GM19351 (cell line): ENCODE data around the gene CUX1.
"Not testable (repeated sequence)": the region's sequence is repeated elsewhere in the genome, so short reads cannot be mapped to it uniquely, and the experiment has no call there.

Experiments used
- ATAC-seq: cut with Tn5 transposase; IDR thresholded peaks from one replicate; pipeline ENCODE4 v1.9.1; 2021; ENCODE audit warnings: mild to moderate bottlenecking, moderate library complexity; ENCODE audit not compliant: unreplicated experiment

CUX1 gene

DNA sequence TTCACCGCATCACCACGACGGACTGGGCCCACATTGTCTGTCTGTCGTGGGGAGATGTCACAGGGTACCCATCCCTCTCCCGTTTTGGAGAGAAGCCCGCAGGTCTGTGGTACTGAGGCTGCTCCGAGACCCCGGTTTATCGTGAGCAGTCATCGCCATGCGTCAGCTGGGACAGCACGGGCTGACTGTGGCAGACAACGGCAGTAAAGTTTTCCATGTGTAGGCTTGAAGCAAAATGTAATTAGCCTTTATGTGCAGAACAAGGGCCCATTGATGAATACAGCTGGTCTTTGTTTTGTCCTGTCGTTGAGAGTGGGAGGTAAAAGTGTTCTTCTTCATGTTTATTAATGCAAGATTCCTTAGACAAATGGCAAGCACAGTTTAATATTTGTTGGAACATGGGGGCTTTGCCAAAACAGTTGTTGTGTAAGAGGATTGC, 301.8 kb downstream of the CUX1 start:
- no peak for ATAC-seq

DNA sequence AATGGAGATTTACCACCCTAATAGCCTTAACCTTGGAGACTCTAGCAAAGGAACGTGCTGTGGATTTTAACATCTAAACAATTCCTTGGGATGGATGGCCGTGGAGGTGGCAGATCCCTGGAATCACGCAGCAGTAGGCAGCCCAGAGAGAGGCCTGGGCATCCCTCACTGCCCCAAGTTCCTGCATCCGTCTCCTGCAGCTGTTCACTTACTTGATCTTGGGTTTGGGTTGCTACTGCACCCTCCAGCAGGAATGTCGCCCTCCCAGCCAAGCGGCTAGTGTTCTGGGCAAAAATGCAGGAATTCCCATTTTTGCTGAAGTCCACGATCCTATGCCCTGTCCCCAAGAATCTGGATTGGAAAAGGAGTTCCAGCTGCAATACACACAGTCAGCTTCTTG, 302.5 kb downstream of the CUX1 start:
- no peak for ATAC-seq

DNA sequence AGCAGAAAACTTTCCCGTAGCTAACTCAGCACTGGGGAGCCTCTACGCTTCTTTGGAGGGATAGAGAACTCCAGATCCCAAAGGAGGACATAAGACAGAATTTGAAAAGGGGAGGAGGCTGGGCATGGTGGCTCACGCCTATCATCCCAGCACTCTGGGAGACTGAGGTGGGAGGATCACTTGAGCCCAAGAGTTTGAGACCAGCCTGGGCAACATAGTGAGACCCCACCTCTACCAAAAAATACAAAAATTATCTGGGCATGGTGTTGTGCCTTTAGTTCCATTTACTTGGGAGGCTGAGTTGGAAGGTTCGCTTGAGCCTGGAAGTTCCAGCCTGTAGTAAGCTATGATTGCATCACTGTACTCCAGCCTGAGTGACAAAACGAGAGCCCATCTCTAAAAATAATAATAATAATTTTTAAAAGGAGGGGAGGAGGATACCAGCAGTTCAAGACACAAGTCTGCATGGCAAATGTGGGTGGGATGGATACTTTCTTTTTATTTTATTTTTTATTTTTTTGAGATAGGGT, 303.3 kb downstream of the CUX1 start:
- no peak for ATAC-seq

DNA sequence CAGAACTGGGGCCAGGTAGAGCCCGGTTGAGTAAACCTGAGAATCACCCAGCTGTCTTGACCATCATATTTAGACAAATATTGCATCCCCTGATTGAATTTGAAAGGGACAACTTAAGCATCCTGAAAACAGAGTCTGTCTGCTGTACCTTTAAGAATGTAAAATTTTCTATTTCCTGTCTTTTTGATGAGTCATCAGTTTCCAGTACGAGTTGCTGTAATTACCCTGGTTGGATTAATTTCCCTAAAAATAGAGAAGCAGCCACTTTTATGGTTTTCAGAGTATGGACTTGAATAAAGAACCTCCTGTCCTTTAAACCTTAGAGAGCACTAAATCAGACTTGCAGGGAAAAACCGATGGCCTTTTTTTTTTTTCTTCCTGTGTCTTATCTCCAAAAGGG, 304.6 kb downstream of the CUX1 start:
- ATAC-seq = no peak

DNA sequence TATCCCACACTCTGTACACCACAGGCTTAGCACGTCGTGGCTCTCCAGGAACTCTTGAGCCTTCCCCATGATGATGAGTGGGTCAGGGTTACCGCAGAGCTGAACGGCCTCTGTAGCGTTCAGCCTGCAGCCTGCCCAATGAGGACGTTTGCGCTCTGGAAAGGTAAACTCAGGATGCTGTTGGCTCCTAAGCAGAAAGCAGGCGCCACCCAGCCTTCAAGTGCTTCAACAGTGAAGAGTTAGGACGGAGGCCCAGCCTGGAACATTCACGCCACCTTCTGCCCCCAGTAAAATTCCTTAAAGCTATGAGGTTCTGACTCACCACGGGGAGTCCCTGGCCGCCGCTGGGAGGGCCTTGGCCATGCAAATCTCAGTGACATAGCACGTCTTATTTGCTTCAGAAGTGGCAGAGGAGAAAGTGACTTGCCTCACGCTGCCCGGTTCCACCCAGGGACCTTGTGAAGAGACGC, 307.7 kb downstream of the CUX1 start:
- ATAC-seq = no peak

DNA sequence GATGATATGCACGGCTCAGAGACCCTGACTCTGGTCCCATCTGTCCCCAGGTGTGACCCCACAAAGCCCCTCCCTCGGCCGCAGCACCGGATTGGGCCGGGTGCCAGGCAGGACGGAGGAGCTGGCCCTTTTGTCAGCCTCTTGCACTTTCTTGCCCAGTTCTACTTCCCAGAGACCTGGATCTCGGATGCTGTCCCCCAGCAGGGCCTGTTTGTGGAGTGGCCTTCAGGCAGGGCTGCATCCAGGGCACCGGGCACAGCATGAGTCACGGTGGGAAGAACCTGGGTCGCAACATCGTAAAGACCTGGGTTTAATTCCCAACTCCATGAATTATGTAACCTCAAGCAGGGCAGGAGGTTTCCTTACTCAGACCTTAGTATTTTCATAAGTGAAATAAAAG, 310.9 kb downstream of the CUX1 start:
- no peak for ATAC-seq

DNA sequence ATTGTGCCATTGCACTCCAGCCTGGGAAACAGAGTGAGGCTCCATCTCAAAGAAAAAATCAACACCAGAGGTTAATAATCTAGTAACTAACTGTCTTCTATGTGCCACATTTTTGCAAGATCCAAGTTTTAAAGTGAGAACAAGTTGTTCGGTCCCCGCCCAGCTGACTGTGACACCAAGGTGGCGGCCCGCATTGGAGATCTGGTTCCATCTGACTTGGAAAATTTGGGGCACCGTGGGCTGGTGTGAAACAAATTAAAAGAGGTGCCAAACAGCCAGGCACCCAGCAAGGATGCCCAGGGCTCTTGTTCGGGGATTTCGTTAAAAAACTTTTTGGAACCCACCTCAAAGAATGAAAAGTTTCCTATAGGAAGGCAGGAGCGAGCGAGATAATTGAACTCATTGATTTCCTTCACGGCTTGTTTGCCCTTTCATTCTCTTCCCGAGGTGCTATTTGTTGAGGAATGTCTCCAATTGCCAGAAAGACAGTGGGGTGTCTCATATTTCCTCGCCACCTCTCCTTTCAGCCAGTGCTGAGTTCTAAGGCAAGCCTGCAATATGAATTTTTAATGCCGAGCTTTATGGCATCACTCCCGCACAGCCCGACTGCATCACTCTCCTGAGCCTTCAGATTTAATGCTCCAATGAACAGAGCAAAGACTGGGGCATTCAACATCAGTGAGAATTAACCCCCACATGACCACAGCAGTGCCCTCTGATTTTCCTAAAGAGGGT, 312.4 kb downstream of the CUX1 start:
- ATAC-seq = no peak

DNA sequence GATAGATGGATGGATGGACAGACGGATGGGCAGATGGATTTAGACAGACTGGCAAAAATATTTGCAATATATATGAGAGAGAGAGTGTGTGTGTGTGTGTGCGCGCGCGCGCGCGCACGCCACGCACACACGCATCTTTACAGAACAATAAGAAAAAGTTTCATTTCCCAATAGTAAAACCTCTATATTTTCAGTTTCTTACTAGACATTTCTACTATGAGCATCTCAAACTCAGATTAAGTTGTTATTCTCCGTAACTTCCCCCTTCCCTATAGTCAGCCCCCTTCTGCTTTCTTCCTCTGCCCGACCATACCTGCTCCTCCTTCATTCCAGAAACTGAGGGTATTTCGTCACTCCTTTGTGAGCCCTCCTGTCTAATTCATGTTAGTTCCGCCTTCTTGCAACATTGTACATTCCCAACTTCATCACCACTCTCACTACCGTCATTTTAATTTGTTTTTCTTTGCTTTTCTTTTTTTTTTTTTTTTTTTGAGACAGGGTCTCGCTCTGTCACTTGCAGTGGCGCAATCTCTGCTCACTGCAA, 314.9 kb downstream of the CUX1 start:
- ATAC-seq = no peak

DNA sequence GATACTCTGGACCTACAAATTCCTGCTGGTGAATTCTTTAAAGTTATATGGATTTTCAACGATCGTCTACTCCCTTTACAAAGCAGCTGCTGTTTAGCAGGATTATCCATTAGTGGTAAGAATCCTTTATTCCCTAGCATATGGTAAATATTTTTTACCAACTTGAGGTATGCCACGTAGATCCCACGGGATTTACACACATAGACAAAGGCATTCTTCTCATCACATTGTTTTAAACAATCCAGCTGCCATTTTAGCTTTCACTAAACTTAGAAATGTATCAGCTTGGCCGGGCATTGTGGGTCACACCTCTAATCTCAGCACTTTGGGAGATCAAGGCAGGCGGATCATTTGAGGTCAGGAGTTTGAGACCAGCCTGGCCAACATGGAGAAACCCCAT, 321.2 kb downstream of the CUX1 start:
- no peak for ATAC-seq

DNA sequence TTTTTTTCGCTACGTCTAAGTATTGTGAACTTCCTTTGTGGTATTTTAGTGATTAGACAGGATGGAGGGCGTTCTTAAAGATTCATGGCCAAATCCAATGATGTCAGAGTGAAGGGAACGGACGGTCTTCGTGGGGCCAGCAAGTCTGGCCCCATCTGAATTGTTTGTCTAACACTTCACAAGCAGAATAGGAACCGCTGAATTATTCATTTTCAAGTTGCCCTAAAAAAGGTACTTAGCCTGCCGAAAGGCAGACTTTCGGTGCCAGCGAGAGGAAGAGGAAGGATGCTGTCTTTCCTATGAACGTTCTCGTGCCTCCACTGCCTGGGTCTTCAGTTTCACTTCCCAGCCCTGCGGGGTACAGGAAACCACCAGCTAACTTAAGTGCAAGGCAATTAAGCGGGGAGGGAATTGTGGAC, 323.5 kb downstream of the CUX1 start:
- ATAC-seq = no peak

DNA sequence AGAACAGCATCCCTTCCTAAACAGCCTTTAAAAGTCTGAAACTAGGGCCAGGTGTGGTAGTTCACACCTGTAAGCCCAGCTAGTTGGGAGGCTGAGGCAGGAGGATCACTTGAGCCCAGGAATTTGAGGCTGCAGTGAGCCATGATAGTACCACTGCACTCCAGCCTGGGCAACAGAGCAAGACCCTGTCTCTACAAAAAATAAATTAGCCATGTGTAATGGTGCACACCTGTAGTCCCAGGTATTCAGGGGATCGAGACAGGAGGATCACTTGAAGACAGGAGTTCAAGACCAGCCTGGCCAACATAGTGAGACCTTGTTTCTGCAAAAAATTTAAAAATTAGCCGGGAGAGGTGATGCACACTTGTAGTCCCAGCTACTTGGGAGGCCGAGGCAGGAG, 325.0 kb downstream of the CUX1 start:
- not testable (repeated sequence) for ATAC-seq

DNA sequence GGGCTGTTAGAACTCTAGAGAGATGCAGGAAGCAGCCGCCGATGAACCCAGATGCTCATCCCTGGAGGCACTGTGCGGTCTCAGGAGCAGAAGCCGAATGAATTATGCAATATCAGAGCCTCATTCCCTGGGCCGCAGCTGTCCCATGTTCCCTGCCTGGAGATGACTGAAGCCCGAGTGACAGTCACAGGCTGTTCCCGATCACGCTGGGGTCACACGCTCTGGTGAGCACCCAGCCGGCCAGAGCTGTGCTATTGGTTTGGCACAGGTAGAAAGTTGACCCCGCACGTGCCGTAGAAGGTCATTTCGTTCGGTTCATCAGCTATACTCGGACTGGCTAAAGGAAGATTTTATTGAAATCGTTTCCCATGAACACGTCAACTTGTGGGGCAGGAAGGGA, 328.7 kb downstream of the CUX1 start:
- ATAC-seq = no peak

DNA sequence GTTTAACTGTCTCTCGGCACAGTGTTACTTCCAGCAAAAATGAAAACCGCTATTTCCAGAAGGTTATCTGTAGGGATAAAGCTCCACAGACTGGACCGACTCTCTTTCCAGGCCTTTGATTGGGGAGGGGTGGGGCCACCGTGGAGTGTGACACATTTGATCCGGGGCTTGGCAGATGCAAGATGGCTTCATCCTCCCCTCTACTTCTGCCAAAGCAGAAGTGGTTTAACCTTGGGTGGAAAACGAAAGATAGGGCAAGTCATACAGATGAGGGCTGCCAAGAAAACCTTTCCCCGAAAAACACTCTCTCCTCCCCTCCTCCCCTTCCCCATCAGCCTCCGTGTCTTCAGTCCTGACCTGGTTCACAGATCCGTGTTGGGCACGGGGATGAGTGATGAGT, 329.6 kb downstream of the CUX1 start:
- ATAC-seq = no peak

DNA sequence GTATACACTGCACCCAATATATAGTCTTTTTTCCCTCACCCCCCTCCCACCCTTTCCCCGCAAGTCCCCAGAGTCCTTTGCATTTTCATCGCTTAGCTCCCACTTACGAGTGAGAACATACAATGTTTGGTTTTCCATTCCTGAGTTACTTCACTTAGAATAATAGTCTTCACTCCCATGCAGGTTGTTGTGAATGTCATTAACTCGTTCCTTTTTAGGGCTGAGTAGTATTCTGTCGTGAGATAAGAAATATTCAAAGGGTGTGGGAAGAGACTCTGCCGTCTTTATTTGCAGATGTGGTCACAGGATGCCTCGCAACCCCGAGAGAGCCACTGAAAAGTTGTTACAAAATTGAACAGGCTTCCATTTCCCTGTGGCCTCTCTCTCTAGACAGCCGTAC, 331.4 kb downstream of the CUX1 start:
- no peak for ATAC-seq

DNA sequence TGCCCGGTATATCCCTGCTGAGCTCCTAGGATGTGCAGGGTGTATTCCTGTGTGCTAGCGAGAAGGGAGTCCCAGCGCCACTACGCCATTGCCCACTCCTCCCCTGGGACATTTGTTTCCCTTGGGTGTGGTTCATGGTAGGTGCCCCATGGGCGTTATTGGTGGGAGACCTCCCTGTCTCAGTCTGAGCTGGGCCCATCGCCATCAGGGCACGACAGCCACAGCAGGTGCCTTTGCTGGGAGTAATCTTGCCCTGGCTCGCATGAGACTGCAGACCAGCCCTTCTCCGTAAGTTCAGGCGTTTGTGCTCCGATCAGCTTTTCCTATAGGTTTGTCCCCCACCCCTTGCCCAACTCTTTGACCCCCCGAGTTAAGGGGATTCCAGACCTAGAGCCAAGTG, 332.0 kb downstream of the CUX1 start:
- ATAC-seq = no peak

DNA sequence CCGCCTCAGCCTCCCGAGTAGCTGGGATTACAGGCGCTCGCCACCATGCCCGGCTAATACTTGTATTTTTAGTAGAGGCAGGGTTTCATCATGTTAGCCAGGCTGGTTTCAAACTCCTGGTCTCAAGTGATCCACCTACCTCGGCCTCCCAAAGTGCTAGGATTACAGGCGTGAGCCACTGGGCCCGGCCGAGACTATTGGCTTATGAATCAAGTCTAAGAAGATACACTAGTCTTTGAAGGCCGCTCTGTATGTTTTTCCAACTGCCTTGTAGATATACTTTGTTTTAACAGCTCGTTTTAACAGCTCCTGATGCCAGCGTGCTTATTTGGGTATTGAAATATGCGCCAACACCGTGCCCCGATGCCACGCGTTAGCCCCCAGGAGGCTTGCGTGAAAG, 332.8 kb downstream of the CUX1 start:
- no peak for ATAC-seq

DNA sequence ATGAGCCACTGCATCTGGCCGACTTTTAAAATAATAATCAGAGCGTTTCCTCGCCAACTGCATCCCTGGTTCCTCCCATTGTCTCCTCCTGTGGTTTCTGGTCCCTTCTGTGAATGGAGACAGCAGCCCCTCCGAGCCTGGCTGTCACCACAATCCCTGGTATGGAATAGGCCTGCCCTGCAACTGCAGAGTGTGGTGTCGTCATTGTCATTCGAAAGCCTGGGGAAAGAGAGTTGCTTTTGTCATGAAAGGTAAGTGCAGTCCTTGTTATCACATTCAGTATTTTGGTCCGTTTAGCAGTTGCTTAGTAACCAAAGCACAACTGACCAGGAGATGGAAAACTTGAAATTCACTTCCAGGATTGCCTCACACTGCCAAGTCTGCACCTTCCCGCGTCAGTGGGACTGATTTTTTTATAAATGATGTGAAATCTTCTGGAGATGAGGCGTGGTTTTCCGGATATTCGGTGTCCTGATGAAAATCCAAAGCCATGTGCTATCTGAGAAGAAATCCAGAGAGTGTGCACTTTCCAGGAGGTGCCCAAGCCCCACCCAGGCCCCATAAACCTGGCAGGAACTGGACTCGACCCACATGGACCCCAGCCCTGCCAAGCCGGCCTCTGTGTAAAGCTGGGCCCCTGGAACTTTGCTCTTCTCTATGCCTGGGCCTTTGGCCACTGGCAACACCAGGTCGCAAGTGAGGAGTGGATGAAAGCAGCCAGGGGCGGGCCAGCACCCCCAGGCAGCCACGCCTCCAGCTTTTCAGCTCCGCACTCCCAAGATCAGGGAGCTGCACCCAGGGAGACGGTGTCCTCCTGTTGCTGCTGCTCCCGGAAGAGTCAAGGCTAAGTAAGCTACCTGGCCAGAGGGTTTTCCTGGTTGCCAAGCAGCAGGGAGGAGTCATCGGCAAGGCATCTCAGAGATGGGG, 335.5 kb downstream of the CUX1 start:
- no peak for ATAC-seq

DNA sequence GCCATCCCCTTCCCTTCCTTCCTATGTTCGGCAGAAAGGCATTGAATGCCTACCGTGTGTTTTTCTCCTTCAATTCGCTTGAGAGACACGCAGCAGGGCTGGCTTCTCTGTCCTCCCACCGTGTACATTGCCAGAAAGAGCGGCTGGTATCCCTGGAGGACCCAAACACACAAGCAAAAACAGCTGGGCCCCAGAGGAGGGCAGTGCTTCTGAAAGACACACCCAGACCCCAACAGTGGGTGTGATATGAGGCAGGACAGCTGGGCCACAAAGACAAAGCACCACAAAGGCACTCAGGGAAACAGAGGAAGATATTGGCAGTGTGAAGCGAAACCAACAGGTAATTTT, 336.1 kb downstream of the CUX1 start:
- no peak for ATAC-seq

DNA sequence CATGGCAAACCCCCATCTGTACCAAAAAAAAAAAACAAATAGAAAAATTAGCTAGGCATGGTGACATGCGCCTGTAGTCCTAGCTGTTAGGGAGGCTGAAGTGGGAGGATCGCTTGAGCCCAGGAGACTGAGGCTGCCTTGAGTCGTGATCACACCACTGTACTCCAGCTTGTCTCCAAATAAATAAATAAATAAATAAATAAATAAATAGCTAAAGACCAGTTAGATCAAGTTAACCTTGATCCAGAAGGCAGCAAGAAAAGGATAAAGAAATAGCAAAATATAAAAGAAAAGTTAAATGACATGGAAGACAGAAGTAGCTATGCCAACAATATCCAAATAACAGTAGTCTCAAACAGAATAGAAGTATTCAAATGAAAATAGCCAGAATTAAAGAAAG, 337.0 kb downstream of the CUX1 start:
- no peak for ATAC-seq

DNA sequence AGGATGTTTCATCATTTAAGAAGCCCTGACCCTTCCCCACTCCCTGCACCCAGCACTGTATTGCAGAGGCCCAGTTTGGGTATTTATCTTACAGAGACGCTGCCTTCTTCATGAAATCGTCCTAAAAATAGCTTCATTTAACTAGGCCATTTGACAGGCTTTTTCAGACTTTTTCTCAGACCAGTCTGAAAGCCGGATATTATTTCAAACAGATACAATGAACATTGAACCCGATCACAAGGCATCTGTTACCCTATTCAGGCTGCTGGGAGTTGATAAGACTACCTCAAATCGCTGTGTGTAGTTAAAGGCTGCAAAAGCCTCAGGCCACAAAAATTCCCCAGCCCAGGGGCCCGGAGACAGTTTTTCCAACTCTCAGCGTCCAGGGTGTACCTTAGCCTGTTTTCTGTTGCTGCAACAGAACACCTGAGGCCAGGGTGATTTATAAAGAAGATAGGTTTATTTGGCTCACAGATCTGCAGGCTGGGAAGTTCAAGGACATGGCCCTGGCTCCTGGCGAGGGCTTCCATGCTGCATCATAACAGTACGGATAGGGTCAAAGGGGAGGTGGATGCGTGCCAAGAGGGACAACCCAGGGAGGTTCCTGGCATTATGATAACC, 338.5 kb downstream of the CUX1 start:
- ATAC-seq = no peak

DNA sequence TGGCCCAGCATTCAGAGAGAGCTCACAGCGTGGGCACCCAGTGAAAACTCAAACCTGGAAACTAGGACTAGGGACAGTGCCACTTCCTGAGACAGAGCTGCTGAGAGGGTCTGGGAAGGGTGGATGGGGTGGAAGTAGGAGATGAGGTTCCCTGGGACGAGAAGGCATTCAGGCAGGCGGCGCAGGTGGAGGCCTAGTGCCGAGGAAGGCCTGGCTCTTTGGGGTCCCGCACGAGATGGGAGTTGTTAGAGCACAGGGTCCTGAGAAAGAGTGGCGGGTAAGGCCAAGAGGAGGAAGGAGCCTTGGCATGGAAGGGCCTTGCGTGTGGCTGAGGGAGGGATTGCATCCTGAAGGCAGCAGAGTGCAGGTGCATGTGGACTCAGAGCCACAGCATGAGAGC, 339.4 kb downstream of the CUX1 start:
- no peak for ATAC-seq
